Activated gamma-delta T cell treated with anti-CD3 and anti-CD28 coated beads, Interleukin-2, amount 50 U/mL, for 16 hours (primary cell): Measurements from ENCODE around the gene TRRAP.
A peak's percentile ranks its signal among the peaks of the same experiment; 100 is the strongest.
"Not testable (repeated sequence)": the region's sequence is repeated elsewhere in the genome, so short reads cannot be mapped to it uniquely, and the experiment has no call there.

Experiments used
- DNase-seq: peaks from one replicate; pipeline ENCODE4 v3.0.0-alpha.2; 2020; ENCODE audit warnings: low read depth

The TRRAP gene

DNA sequence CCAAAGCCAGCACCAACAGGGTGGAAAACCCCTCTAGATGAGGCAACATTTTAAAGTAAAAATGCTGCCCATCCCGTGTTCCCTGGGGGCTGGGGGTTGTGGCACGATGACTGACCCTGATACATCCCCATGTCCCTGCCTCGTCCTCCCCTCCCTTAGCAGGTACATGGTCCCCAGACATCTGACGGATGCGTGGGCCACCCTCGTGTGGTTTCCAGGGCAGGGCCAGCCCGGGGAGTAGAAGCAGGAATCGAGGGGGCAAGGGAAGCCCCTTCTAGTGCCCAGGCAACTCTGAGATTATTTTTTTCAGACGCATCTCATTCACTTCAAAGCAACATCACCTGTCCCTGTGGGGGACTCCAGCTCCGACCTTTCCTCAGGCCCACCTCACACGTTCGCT lies 12.0 kb upstream of the TRRAP start:
- DNase-seq, result no peak

DNA sequence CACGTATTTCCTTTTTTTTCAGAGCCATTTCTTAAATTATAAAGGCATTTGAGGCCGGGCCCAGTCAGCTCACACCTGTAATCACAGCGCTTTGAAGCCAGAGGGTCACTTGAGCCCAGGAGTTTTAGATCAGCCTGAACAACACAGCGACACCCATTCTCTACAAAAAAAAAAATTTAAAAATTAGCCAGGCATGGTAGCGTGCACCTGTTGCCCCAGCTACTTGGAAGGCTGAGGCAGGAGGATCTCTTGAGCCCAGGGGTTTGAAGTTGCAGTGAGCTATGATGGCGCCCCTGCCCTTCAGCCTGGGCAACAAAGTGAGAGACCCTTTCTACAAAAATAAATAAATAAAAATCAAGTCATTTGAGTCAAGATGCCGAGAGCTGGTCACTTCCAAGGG lies 11.6 kb upstream of the TRRAP start:
- DNase-seq, result no peak

DNA sequence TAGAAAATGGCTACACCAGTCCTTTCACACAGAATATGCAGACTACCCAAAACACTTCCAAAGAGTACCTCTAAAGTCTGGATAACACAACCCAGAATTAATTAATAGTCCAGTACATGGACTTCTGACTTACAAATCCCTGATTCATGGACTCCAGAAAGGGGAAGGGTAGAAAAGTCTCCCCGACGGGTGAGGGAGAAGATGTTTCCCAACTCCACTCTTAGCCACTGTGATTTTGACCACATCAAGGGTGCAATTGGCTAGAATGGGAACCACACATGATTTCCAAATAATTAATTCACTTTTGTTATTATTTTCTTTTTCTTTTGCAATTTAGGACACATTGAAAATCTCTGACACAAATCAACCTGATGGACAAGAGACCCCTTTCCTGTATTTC lies 9.9 kb upstream of the TRRAP start:
- no peak for DNase-seq

GRCh38 chr7:98869027-98869596 lies 9.2 kb upstream of the TRRAP start:
- DNase-seq, result no peak

DNA sequence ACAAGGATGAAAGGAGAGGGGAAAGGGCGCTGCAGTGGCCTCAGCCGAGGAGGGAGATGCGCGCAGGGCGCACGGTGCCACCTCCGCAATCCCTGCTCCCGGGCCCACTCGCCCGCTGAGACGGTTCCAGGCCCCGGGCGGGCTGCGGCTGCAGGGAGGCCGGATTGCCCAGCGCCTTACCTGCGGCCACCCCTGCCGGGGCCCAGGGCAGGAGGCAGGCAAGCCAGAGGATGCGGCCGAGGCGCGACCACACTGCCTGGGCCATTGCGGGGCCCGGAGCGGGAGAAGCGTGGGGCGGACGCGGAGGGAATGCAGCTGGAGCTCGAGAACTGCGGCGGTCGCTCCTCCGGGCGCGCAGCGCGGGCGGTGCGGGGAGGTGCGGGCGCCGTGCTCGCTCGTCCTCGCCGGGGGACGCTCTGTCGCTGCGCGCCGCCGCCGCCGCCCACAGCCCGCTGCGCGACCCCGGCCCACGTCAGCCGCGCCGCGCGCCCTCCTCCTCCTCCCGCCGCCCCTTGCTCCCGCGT lies 8.7 kb upstream of the TRRAP start, which contains the start of gene TMEM130:
TSS of gene TMEM130 (minus strand) at position 418 of the 524 bp plus-strand sequence. CDS start at position 265, 153 bp downstream.
- DNase-seq, result no peak

- DNase-seq, result peak; percentile 28
Observed at GRCh38 chr7:98870121-98870651, 8.1 kb upstream of the TRRAP start.

DNA sequence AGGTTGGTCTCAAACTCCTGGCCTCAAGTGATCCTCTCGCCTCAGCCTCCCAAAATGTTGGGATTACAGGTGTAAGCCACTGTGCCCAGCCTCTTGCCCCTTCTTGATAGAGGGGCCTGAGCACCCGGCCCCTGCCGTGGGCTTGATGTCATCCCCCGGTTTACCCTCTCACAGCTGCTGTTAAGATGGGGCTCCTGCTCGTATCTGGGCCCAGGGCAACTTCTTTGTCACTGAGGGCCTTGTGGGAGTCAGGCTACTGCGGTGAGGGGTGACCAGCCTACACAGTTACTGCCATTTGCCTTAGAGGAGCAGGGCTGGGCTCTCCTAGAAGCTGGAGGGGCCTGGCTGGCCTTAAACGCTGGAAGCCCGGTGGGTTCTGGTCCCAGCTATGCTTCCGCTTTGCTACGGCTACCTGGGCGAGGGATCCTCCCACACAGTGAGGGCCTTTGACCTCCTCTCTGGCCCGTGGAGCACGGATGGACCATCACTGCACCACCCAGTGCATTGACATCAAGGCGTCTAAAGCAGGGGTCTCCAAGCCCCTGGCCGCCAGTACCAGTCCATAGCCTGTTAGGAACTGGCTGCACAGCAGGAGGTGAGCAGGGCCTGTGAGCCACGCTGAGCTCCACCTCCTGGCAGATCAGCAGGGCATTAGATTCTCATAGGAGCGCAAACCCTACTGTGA lies 7.4 kb upstream of the TRRAP start:
- no peak for DNase-seq

DNA sequence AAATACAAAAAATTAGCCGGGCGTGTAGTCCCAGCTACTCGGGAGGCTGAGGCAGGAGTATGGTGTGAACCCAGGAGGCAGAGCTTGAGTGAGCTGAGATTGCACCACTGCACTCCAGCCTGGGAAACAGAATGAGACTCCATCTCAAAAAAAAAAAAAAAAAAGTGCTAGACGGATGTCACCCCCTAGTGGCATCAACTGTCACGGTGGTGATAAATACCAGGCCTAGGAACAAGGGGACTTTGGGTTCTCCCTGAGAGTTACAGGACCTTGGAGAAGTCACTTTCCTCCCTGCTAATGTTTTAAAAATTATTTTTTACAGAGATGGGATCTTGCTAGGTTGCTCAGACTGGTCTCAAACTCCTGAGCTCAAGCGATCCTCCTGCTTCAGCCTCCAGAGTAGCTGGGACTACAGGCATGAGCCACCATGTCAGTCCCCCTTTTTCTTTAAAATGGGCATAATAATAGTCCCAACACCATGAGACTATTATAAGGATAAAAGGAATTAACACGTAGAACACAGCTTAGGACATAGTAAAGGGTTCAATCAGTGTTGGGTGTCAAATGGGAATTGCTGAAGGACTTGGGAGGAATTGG lies 5.9 kb upstream of the TRRAP start:
- DNase-seq, result no peak

- not testable (repeated sequence) for DNase-seq
Observed at GRCh38 chr7:98873610-98874009, 4.7 kb upstream of the TRRAP start.

- DNase-seq, result no peak
Observed at GRCh38 chr7:98874942-98875341, 3.4 kb upstream of the TRRAP start.

DNA sequence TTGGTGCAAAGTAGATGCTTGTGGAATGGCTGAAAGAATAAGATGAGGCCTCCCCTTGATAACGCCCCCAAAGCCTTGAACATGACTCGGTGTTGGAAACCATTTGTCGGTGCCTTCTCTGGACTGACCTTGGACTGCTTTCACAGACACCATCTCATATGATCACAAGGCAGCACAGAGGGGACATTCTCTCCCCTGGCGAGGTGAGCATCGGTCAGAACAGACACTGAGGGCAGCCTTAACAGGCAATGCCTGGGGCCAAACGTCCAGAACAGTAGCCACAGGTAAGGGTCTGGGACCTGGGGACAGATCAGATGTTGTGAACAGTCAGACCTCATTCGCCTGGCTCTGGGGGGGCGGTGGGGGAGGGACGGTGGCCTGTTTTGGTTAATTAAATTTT lies 2.8 kb upstream of the TRRAP start:
- no peak for DNase-seq

GRCh38 chr7:98877146-98877545 lies 1.2 kb upstream of the TRRAP start:
- no peak for DNase-seq

DNA sequence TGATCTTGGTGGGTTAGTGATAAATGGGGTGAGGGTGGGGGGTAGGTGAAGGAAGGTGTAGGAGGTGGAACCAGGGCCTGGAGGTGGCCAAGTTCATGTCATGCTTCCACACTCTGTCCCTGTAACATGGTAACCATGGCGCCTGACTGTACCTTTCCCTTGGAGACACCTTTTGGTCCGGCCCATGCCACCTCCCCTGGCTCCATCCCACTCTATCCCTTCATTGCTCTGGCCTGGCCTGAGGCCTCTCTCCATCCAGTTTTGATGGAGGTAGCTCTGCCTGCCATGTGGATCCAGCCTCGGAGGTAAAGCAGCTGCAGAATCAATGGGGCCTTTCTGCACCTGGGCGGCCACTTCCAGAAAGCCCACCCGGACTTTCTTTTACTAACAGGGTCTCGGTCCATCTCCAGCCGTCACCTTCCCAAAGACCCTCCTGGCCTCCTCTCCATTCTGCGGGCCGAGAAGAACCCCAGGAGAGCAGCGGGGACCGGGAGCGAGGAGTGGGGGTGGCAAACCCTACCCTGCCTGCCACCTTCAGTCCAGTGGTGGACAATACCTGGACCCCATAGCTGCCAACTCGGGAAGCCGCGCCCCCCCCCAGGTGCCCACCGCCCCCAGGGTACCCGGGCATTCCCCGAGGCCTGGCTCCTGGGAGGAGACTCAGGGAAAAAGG lies 504 bp upstream of the TRRAP start:
- DNase-seq, result no peak

DNA sequence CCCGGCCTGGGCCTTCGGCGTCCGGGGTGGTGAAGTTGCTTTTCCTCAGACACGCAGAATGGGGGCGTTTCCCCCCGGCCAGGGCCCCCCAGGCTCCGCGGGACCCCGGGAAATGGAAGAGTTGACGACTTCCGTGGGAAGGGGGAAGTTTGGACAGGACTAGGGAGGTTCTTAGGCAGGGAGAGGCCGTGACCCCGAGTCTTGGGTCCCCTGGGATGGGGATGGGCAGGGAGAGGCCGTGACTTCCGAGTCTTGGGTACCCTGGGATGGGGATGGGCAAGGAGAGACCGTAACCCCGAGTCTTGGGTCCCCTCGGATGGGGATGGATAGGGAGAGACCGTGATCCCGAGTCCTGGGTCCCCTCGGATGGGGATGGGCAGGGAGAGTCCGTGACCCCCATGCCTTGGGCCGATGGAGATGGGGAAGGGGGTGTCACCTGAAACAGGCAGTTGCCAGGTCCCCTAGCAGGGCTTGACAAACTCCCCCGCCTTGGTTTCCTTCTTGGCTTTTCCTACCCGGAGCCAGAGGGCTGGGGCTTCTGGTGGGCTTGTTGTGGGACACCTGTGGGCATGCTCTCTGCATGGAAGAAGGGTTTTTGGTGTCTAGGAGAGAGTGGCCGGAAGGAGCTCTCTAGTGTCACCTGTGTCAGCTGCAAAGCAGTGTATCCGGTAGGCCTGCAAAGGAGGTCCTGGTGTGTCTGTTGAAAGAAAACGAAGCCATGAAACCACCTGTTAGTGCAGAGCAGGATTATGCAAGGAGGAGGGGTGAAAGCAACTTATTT lies 1.1 kb downstream of the TRRAP start:
- DNase-seq, result peak; percentile 43

DNA sequence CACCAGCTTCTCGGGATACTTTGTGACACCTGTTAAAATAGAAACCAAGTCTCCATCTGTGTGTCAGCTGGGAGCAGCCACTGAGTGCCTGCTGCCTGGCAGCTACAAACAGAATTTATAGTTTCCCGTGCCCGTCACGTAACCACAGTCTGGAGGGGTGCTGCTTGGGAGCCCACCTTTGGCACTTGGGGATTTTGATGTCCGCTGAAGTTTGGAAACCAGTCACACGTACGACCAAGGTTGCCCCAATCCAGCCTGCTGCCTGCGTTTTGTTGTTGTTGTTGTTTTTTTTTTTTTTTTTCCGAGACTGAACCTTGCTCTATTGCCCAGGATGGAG lies 1.6 kb downstream of the TRRAP start:
- DNase-seq, result no peak

DNA sequence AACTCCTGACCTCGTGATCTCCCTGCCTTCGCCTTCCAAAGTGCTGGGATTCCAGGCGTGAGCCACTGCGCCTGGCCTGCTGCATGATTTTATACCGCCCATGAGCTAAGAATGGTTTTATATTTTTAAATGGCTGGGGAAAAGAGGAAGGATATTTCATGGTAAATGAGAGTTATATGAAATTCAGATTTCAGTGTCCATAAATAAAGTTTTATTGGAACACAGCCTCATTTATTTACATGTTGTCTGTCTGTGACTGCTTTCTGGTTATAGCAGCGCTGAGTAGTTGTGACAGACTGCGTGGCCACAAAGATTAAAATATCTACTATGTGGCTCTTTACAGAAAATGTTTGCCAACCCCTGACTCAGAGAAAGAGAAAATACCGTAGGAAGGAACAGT lies 2.2 kb downstream of the TRRAP start:
- no peak for DNase-seq

- no peak for DNase-seq
Observed at GRCh38 chr7:98881561-98882315, 3.4 kb downstream of the TRRAP start.

- no peak for DNase-seq
Observed at GRCh38 chr7:98884416-98884815, 6.1 kb downstream of the TRRAP start.

DNA sequence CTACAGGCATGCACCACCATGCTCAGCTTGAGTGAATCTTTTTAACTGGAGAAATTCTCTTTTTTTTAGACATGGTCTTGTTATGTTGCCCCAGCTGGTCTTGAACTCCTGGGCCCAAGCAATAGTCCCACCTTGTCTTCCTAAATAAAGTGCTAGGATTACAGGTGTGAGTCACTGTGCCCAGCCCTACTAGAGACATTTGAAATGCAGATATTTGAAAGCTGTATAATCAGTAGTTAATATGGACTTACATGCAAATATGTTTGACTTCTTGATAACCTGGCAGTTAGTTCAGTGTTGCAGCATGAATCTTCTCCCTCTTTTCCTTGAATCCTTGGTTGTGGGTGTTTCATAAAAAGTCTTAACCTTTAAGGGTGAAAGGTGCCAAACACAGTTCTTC lies 8.7 kb downstream of the TRRAP start:
- DNase-seq, result no peak

- no peak for DNase-seq
Observed at GRCh38 chr7:98892609-98893008, 14.3 kb downstream of the TRRAP start.

DNA sequence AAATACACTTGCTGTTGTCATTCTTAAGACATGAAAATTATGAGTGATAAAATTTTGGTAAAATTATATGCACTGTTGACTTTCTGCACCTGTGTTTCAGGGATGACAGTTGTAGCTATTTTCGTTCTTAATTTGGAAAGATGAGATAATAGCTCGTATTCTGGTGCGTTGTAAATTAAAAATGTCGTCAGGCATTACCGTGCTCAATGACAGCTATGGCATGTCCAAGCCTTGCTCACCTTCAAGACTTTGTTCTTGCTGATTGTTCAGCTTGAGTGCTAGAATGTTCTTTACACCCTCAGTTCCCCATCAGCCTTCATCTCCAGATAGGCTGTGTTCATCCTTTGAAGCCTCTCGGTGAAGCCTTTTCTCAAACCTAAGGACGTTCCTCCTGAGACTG lies 21.5 kb downstream of the TRRAP start:
- DNase-seq, result no peak
